WTC11 (cell line): ENCODE measurements around the gene CAPN14. TPM values are rescaled to one million over a fixed set of nuclear protein-coding genes. Genes with fewer than 3 reads are reported as not detected.

Source experiments
- ATAC-seq: fragments of 200-7000 bp; cut with Tn5 transposase; 2 replicates; pipeline ENCODE4 v1.10.0; 2021; ENCODE audit warnings: mild to moderate bottlenecking, moderate library complexity
- CTCF ChIA-PET: fragments of 300-600 bp; sonication (Branson Sonifier 250); formaldehyde crosslinking; loops from one replicate; lab custom pipeline; 2021; ENCODE audit warnings: antibody characterized with exemption; lab: Charles Lee
- POLR2A ChIA-PET: fragments of 350-600 bp; sonication (Branson Sonifier 250); formaldehyde crosslinking; loops from one replicate; lab custom pipeline; 2021; ENCODE audit warnings: antibody characterized with exemption; lab: Charles Lee
- DNase-seq: peaks from one replicate; pipeline ENCODE4 v3.0.0; 2021; ENCODE audit warnings: low spot score
- H3K27ac Mint-ChIP-seq: 2 replicates; pipeline ENCODE4 v1.8.0; 2021; ENCODE audit warnings: mixed read lengths
- H3K27me3 Mint-ChIP-seq: 2 replicates; pipeline ENCODE4 v1.8.0; 2021; ENCODE audit warnings: low read depth, mild to moderate bottlenecking, moderate library complexity, mixed read lengths
- H3K36me3 Mint-ChIP-seq: 2 replicates; pipeline ENCODE4 v1.8.0; 2021; ENCODE audit warnings: mixed read lengths
- H3K4me1 Mint-ChIP-seq: 2 replicates; pipeline ENCODE4 v1.8.0; 2022; ENCODE audit warnings: mixed read lengths
- H3K4me3 Mint-ChIP-seq: 2 replicates; pipeline ENCODE4 v1.8.0; 2021; ENCODE audit warnings: mild to moderate bottlenecking, moderate library complexity, mixed read lengths
- H3K9me3 Mint-ChIP-seq: 2 replicates; pipeline ENCODE4 v1.8.0; 2021; ENCODE audit warnings: mixed read lengths
- CREB1 ChIP-seq: sonication (generic); formaldehyde crosslinking; IDR thresholded peaks from 2 replicates; pipeline ENCODE4 v1.8.0; 2023; ENCODE audit warnings: mild to moderate bottlenecking, missing genetic modification reagents
- E2F4 ChIP-seq: sonication (generic); formaldehyde crosslinking; IDR thresholded peaks from 2 replicates; pipeline ENCODE4 v1.8.1; 2022; ENCODE audit warnings: low read depth, mild to moderate bottlenecking, moderate library complexity, missing genetic modification reagents, borderline replicate concordance
- FOXK1 ChIP-seq: sonication (generic); formaldehyde crosslinking; IDR thresholded peaks from 2 replicates; pipeline ENCODE4 v1.8.0; 2022; ENCODE audit warnings: mild to moderate bottlenecking, moderate library complexity, missing genetic modification reagents
- GABPB1 ChIP-seq: sonication (generic); formaldehyde crosslinking; IDR thresholded peaks from 2 replicates; pipeline ENCODE4 v1.8.1; 2023; ENCODE audit warnings: mild to moderate bottlenecking, missing genetic modification reagents
- GRHL2 ChIP-seq: fragments of 250-450 bp; sonication (Bioruptor Pico); IDR thresholded peaks from 2 replicates; pipeline ENCODE4 v1.8.0; 2022; ENCODE audit warnings: mild to moderate bottlenecking, moderate library complexity; ENCODE audit not compliant: insufficient replicate concordance, severe bottlenecking
- GTF2I ChIP-seq: fragments of 250-450 bp; sonication (Bioruptor Pico); conservative IDR thresholded peaks from 2 replicates; pipeline ENCODE4 v1.4.0; 2021; ENCODE audit warnings: mild to moderate bottlenecking
- NR3C1 ChIP-seq: sonication (generic); formaldehyde crosslinking; conservative IDR thresholded peaks from 2 replicates; pipeline ENCODE4 v1.8.1; 2023; ENCODE audit warnings: low read depth, mild to moderate bottlenecking, missing genetic modification reagents
- PRRX2 ChIP-seq: fragments of 250-450 bp; sonication (Bioruptor Pico); IDR thresholded peaks from 2 replicates; pipeline ENCODE4 v1.8.0; 2021; ENCODE audit warnings: mild to moderate bottlenecking
- TCF7 ChIP-seq: sonication (generic); formaldehyde crosslinking; IDR thresholded peaks from 2 replicates; pipeline ENCODE4 v1.8.0; 2022; ENCODE audit warnings: mild to moderate bottlenecking, low read depth, missing genetic modification reagents, moderate library complexity
- ZBTB21 ChIP-seq: sonication (generic); formaldehyde crosslinking; IDR thresholded peaks from 2 replicates; pipeline ENCODE4 v1.8.1; 2023; ENCODE audit warnings: mild to moderate bottlenecking, missing genetic modification reagents, borderline replicate concordance
- ZNF219 ChIP-seq: sonication (generic); formaldehyde crosslinking; IDR thresholded peaks from 2 replicates; pipeline ENCODE4 v1.8.0; 2023; ENCODE audit warnings: missing genetic modification reagents, mild to moderate bottlenecking, borderline replicate concordance
- ZNF232 ChIP-seq: sonication (generic); formaldehyde crosslinking; IDR thresholded peaks from 2 replicates; pipeline ENCODE4 v1.8.0; 2022; ENCODE audit warnings: mild to moderate bottlenecking, missing genetic modification reagents
- ZNF671 ChIP-seq: fragments of 250-450 bp; sonication (Bioruptor Pico); IDR thresholded peaks from 2 replicates; pipeline ENCODE4 v1.8.0; 2021; ENCODE audit warnings: mild to moderate bottlenecking
- total RNA-seq: library from RNA; stranded (reverse); gene quantifications from 3 replicates; pipeline ENCODE4 v1.2.3, GENCODE V29; 2021
- TF ChIP-seq, protein P1 (sequence below): fragments of 250-450 bp; sonication (Bioruptor Pico); IDR thresholded peaks from 2 replicates; pipeline ENCODE4 v1.9.0; 2021; ENCODE audit warnings: mild to moderate bottlenecking
- TF ChIP-seq, protein P2 (sequence below): sonication (generic); formaldehyde crosslinking; IDR thresholded peaks from 2 replicates; pipeline ENCODE4 v1.8.0; 2022; ENCODE audit warnings: mild to moderate bottlenecking, missing genetic modification reagents
- TF ChIP-seq, protein P3 (sequence below): sonication (generic); formaldehyde crosslinking; IDR thresholded peaks from 2 replicates; pipeline ENCODE4 v1.8.1; 2022; ENCODE audit warnings: missing genetic modification reagents, borderline replicate concordance
- TF ChIP-seq, protein P4 (sequence below): sonication (generic); formaldehyde crosslinking; IDR thresholded peaks from 2 replicates; pipeline ENCODE4 v1.8.1; 2022; ENCODE audit warnings: mild to moderate bottlenecking, moderate library complexity, missing genetic modification reagents
- TF ChIP-seq, protein P5 (sequence below): sonication (generic); formaldehyde crosslinking; IDR thresholded peaks from 2 replicates; pipeline ENCODE4 v1.8.0; 2023; ENCODE audit warnings: missing genetic modification reagents

Gene CAPN14
- total RNA-seq, 1 experiment from 2014 or later, result 0.11 TPM

DNA sequence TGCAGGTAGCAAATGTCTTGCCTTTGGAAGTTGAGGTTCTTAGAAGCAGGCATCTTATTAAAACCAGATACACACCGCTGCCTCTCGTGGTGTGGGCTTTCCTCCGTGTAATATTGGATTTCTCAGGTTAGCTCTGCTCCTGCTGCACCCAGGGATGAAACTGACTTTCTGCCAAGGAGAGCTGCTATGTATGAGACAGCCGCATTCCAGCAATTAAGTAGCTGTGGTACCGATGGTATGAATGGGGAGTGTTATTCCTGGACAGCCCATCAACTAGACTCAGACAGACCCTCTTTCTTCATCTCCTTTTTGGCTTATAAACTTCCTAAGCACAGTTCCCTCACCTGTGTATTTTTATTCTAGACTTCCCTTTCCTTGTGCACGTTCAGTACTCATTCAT lies 9.8 kb upstream of the CAPN14 start (continued):
- TF ChIP-seq, protein P1, sequence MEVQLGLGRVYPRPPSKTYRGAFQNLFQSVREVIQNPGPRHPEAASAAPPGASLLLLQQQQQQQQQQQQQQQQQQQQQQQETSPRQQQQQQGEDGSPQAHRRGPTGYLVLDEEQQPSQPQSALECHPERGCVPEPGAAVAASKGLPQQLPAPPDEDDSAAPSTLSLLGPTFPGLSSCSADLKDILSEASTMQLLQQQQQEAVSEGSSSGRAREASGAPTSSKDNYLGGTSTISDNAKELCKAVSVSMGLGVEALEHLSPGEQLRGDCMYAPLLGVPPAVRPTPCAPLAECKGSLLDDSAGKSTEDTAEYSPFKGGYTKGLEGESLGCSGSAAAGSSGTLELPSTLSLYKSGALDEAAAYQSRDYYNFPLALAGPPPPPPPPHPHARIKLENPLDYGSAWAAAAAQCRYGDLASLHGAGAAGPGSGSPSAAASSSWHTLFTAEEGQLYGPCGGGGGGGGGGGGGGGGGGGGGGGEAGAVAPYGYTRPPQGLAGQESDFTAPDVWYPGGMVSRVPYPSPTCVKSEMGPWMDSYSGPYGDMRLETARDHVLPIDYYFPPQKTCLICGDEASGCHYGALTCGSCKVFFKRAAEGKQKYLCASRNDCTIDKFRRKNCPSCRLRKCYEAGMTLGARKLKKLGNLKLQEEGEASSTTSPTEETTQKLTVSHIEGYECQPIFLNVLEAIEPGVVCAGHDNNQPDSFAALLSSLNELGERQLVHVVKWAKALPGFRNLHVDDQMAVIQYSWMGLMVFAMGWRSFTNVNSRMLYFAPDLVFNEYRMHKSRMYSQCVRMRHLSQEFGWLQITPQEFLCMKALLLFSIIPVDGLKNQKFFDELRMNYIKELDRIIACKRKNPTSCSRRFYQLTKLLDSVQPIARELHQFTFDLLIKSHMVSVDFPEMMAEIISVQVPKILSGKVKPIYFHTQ (CRISPR knock-in tag), result no peak
- TF ChIP-seq GTF2I (CRISPR knock-in tag) (no peak), ZBTB21 (CRISPR knock-in tag) (no peak)

- ChIA-PET CTCF (interaction anchor here (0.7 kb wide), 1 partner anchor 27 kb away, joined by 3 read pairs; no protein-coding TSS in a partner anchor), POLR2A (no interaction called here)
- no peak for ATAC-seq
- Mint-ChIP-seq H3K36me3 (no peaks in the 10 kb centered on the region), H3K27ac (no peak overlapping the region), H3K9me3 (no peaks in the 10 kb centered on the region), H3K4me3 (no peak overlapping the region), H3K27me3 (no peaks in the 10 kb centered on the region), H3K4me1 (peaks cover 6% of the 10 kb centered on the region)
- no peak for DNase-seq
- TF ChIP-seq CREB1 (CRISPR knock-in tag), result no peak
- TF ChIP-seq ZNF671 (CRISPR knock-in tag), result no peak
- TF ChIP-seq, protein P2, sequence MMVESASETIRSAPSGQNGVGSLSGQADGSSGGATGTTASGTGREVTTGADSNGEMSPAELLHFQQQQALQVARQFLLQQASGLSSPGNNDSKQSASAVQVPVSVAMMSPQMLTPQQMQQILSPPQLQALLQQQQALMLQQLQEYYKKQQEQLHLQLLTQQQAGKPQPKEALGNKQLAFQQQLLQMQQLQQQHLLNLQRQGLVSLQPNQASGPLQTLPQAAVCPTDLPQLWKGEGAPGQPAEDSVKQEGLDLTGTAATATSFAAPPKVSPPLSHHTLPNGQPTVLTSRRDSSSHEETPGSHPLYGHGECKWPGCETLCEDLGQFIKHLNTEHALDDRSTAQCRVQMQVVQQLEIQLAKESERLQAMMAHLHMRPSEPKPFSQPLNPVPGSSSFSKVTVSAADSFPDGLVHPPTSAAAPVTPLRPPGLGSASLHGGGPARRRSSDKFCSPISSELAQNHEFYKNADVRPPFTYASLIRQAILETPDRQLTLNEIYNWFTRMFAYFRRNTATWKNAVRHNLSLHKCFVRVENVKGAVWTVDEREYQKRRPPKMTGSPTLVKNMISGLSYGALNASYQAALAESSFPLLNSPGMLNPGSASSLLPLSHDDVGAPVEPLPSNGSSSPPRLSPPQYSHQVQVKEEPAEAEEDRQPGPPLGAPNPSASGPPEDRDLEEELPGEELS (CRISPR knock-in tag), result no peak
- no peak for TF ChIP-seq GTF2I (CRISPR knock-in tag)
- TF ChIP-seq, protein P3, sequence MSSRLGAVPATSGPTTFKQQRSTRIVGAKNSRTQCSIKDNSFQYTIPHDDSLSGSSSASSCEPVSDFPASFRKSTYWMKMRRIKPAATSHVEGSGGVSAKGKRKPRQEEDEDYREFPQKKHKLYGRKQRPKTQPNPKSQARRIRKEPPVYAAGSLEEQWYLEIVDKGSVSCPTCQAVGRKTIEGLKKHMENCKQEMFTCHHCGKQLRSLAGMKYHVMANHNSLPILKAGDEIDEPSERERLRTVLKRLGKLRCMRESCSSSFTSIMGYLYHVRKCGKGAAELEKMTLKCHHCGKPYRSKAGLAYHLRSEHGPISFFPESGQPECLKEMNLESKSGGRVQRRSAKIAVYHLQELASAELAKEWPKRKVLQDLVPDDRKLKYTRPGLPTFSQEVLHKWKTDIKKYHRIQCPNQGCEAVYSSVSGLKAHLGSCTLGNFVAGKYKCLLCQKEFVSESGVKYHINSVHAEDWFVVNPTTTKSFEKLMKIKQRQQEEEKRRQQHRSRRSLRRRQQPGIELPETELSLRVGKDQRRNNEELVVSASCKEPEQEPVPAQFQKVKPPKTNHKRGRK (CRISPR knock-in tag), result no peak
- no peak for TF ChIP-seq E2F4 (CRISPR knock-in tag)
- TF ChIP-seq TCF7 (CRISPR knock-in tag), result no peak
- TF ChIP-seq ZNF232 (CRISPR knock-in tag), result no peak
- no peak for TF ChIP-seq FOXK1 (CRISPR knock-in tag)
- TF ChIP-seq, protein P4, sequence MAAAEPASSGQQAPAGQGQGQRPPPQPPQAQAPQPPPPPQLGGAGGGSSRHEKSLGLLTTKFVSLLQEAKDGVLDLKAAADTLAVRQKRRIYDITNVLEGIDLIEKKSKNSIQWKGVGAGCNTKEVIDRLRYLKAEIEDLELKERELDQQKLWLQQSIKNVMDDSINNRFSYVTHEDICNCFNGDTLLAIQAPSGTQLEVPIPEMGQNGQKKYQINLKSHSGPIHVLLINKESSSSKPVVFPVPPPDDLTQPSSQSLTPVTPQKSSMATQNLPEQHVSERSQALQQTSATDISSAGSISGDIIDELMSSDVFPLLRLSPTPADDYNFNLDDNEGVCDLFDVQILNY (CRISPR knock-in tag), result no peak
- no peak for TF ChIP-seq GABPB1
- TF ChIP-seq GRHL2 (CRISPR knock-in tag), result no peak
- TF ChIP-seq PRRX2 (CRISPR knock-in tag), result no peak
- TF ChIP-seq NR3C1 (CRISPR knock-in tag), result no peak
- TF ChIP-seq, protein P5, sequence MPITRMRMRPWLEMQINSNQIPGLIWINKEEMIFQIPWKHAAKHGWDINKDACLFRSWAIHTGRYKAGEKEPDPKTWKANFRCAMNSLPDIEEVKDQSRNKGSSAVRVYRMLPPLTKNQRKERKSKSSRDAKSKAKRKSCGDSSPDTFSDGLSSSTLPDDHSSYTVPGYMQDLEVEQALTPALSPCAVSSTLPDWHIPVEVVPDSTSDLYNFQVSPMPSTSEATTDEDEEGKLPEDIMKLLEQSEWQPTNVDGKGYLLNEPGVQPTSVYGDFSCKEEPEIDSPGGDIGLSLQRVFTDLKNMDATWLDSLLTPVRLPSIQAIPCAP (CRISPR knock-in tag), result no peak
- no peak for TF ChIP-seq ZNF219
These were observed 9.0 kb upstream of the CAPN14 start for GRCh38 chr2:31226266-31226665.
